ENCODE data around the gene QKI.

Gene QKI

DNA sequence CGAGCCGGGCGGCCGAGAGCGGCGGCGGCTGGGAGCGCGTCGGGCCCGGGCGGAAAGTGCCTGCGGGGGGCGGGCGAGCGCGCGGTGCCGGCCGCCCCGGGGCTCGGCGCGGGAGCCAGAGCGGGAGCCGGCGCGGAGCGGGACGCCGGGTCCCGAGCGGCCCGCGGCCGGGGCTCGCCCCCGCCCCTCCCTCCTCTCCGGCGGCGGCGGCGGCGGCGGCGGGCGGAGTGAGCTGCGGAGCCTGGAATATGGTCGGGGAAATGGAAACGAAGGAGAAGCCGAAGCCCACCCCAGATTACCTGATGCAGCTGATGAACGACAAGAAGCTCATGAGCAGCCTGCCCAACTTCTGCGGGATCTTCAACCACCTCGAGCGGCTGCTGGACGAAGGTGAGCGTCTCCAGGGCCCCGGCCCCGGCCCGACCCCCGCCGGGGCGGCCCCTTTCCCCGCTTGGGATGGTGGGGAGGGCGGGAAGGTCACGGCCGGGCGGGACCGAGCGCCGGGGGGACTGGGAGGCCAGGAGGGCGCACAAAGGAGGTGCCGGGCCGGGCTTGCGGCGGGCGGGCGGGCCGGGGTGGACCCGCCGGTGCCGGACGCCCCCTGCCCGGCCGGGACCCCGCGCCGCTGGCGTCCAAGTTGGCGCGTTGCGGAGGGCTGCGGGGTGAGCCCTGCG, 565 bp downstream of the QKI start:
- FAIRE-seq (no peak), DNase-seq (ENCODE audit: insufficient read length, low spot score) (no peak)

DNA sequence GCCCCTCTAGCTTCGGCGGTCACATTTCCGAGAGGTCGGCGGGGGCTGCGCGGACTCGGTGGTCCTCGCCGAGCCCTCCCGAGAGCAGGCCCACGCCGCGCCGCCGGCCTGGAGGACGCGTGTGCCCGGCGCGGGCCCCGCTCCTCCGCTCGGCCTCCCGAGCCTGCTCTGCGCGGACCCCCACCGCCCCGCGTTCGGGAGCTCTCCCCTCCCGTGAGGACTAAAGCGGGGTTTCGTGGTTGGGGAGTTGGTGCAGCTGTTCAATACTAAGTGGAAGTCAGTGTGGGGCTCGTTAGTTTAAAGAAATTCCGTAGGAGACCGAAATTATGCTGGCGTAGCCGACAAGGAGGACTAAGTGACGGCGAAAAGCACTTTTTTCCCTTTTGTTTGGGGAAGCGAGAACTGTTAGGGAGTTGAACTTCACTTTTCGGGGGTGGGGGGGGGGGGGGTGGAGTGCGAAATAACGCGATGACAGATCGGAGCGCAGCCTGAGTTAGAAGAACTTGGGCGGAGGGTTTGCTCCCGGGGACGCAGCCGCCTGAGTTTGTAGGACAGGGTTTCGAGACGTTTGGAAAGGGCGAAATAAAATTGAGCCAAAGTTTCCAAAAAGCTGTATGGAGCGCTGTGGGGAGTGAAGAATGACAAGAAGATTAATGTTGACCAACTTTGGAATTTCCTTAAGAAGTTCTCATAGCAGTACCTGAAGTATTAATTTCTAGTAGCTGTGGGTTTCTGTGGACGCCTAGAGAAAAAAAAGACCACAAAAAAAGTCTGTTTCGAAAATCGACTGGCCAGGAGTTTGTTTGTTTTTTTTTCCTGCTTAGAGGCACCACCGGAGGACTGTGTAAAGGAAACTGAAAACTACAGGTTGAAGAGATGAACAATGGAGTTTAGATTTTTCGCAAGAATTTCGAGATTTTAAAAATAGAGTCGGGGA, 1.4 kb downstream of the QKI start:
- DNase-seq (ENCODE audit: insufficient read length, low spot score), result no peak
- FAIRE-seq, result no peak
- no peak for TF ChIP-seq POLR2A (IDR thresholded peaks at IDR 0.05; ENCODE audit: low read depth, low read length)

More for the DNA sequence above, 565 bp downstream of the QKI start:
- TF ChIP-seq POLR2A (IDR thresholded peaks at IDR 0.05; ENCODE audit: low read depth, low read length), result no peak

DNA sequence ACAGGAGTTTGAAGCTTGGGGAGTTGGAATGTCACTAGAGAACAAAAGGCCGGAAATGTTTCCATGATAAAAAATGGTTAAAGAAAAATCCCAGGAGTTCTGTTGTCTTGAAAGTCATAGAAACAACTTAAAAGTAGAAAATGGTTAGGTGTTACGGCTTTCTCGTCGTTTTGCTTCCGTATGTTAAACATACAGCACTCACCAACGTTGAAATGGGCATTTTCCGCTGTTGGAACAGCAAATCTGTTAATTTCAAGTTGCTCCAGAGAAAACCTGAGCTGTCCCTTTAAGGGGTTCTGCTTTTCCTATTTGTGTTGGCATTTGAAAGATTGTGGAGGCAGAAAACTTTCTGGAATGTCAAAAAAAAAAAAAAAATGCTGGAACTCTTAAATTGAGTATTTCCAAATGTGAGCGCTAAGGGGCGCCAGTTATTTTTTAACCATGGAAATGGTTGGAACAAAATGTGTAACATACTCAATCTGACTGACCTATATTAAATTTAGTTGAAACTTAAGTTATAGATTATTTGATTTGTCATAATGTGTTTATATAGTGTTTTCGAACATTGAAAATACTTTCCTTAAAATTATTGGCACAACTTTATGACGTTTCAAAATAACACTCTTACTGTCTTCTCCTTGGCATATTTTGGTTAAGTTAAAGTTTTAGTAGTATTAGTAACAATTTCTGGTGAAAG, 2.2 kb downstream of the QKI start:
- FAIRE-seq (no peak), DNase-seq (ENCODE audit: insufficient read length, low spot score) (no peak)
- no peak for TF ChIP-seq POLR2A (IDR thresholded peaks at IDR 0.05; ENCODE audit: low read depth, low read length)

DNA sequence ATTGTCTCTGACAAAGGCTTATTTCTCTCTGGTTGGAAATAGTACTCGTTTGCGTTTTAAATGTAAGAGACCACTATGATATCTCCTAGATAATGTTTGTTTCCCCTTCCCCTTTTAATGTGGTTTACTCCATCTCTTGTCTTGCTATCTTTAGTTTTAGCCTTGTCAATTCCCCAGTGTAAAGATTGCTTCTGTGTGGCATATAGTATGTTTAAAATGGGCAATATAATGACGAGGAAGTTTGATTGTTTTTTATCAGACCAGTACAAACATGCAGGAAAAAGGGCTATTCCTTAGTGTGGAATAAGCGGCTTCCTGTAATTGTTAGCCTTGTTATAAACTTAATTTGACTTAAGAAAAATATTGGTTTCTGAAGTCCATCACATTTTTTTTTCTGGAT, 3.1 kb downstream of the QKI start:
- no peak for TF ChIP-seq POLR2A (IDR thresholded peaks at IDR 0.05; ENCODE audit: low read depth, low read length)
- DNase-seq (ENCODE audit: insufficient read length, low spot score), result no peak
- no peak for FAIRE-seq

DNA sequence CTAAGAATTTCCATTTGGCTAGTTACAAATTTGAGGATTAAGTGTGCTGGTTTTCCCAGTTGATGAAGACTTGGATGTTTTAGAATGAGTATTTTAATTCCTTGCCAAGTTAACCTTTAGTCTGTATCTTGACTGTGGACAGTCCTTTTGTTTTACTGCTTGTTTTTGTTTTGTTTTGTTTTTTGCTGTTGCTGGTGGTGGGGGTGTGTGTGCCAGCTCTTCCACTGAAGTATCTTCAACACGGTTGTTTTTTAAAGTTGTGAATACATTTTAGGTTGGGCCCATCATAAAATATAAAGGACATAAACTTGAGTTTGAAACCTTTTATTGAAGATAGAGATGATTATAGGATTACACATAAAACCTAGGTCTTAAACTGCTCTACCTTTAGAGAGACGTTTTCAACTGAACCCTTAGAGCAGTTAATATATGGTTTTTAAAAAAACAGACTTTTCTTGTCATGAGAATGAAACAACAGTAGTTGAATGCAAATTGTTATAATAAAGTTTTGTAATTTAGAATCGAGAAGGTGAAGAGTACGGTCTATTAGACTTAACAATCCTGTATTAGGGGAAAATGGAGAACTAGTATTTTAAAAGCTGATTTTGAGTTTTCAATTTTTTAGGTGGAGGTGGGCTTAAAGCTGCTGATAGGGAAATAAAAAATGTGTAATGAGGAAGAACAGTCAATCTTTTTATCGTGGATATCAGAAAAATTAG, 4.0 kb downstream of the QKI start:
- no peak for DNase-seq (ENCODE audit: insufficient read length, low spot score)
- TF ChIP-seq POLR2A (IDR thresholded peaks at IDR 0.05; ENCODE audit: low read depth, low read length), result no peak
- FAIRE-seq, result no peak

DNA sequence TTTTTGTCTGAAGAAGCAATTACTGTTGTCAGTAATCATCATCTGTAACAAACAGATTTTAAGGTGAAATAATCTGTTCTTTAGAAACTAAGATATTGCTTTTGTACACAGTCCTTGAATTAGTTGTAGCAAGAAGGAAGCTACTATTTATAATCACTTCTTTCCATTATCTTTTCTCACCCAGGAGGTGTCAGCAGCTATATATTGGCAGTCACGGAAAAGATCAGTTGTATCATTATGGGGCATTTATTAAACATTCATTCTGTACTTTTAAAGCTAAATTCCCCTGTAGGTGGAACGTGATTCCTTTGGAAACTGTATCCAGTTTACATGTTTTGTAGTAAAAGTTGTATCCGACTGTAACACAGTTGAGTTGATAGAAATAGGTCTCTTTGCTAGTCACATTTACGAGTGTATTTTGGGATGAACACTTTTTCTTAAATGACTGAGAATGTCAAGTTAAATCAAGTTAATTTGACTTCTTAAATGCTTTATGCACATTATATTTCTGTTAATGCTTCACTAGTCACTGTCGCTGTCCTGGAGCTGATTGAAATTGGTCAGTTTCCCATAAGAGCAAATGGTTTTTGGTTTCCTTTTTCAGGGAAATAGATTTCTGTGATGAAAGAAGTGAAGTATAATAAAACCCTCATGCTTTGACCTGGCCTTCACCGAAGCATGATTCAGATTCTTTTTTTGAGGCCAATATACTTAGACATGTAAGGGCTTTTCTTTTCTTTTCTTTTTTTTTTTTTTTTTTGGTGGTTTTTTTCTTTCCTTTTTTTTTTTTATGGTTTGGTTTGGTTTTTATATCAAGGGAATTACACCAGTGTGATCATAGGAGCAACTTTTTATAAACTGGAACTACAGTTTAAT, 5.1 kb downstream of the QKI start:
- TF ChIP-seq POLR2A (IDR thresholded peaks at IDR 0.05; ENCODE audit: low read depth, low read length), result no peak
- FAIRE-seq, result no peak
- DNase-seq (ENCODE audit: insufficient read length, low spot score), result no peak

DNA sequence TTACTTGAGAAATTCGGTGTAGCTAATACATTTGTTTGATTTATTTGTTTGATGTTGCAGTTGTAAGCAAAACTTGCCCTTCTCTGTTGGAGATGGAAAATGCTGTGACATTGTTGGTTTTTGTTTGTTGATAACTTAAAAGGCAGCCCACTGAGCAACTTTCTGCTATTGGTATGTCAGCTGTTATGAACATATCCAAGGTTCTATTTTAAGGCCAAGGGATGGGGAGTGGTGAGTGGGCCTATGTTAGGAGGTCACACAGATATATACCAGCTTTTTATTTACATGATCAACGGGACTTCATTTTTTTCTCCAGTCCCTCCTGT, 5.7 kb downstream of the QKI start:
- TF ChIP-seq POLR2A (IDR thresholded peaks at IDR 0.05; ENCODE audit: low read depth, low read length), result no peak
- DNase-seq (ENCODE audit: insufficient read length, low spot score) (no peak), FAIRE-seq (no peak)

DNA sequence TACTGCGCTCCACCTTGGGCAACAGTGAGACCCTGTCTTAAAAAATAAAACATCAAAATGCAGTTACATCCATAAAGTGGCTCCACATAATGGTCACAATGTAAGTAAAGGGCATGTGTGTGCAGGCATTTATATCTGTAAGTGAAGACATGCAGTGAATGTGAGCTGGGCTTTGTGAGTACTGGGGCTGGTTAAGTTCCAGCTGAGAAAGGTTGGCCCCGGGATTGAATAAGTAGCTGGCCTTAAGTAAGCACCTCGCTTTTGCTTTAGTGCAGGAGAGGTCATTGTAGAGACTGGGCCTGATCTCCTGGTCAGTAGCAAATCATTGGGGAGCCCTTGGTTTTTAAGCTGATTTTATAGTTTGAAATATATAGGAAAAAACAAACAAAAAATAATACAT, 8.0 kb downstream of the QKI start:
- DNase-seq (ENCODE audit: insufficient read length, low spot score), result no peak
- no peak for FAIRE-seq
- TF ChIP-seq POLR2A (IDR thresholded peaks at IDR 0.05; ENCODE audit: low read depth, low read length), result no peak

DNA sequence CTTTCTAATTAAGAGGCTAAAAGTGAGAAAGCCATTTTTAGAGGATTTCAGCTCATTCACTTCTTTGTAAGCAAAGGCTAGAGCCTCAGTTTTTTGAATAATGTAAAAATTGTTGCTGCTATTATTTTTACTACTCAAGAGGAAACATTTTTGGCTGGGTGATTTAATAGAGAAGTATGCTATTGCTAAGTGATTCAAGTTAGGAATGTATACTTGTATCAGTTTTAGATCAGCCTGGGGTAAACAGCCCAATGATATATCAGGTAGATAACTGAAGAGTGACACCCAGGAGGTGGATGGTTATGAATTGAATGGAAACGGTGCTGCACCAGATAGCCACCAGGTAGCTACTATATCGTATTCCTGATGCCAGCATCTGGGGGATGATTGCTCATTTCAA, 9.2 kb downstream of the QKI start:
- DNase-seq (ENCODE audit: insufficient read length, low spot score) (no peak), FAIRE-seq (no peak)
- TF ChIP-seq POLR2A (IDR thresholded peaks at IDR 0.05; ENCODE audit: low read depth, low read length), result no peak

DNA sequence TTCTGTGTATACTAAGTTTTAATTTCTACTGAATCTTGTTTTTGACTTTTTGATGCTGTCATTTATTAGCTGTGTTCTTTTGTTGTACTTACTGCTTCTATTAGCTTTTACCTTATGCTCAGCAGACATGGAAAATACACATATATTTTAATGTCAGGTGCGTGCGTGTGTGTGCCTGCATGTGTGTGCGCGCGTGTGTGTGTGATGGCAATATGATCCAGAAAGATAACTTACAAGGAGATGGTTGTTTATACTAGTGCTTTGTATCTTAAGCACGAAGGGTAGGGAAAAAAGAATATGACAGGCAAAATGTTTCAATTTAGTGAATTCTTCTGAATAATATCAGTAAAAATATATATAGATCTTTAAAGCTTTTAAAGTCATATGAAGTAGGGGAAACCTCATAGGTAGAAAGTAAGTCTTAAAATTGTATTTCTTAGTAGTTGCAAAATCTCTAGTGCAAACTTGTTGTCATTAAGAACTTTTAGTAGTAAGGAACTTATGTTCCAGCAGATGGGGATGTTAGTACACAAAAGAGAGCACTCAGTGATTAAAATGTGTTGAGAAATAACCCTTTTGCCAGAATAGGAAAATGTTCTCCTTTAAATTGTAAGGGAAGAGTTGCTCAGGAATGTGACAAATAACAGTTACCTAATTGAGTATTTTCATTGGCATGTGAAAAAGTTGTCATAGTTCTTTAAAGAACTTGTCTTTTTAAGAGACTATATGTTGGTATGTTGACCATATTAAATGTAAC, 13.2 kb downstream of the QKI start:
- no peak for DNase-seq (ENCODE audit: insufficient read length, low spot score)
- no peak for FAIRE-seq
- no peak for TF ChIP-seq POLR2A (IDR thresholded peaks at IDR 0.05; ENCODE audit: low read depth, low read length)

DNA sequence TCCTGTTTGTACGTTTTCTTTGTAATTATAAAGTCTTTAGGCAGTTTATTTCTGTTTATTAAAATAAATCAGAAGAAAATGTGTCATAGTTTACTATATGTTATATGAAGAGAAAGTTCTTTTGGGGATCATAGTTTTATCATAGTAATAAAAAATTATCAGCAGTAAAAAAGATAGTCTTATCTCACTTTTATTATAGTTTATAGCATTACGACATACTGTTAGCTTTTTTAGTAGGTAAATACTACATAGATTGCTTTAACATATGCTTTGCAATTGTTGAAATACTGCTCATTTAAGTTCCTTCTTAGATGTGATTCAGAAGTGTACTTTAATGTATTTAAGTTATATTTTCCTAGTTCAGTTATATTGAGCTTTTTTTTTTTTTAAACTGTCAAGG, 13.9 kb downstream of the QKI start:
- FAIRE-seq (no peak), DNase-seq (ENCODE audit: insufficient read length, low spot score) (no peak)
- TF ChIP-seq POLR2A (IDR thresholded peaks at IDR 0.05; ENCODE audit: low read depth, low read length), result no peak

DNA sequence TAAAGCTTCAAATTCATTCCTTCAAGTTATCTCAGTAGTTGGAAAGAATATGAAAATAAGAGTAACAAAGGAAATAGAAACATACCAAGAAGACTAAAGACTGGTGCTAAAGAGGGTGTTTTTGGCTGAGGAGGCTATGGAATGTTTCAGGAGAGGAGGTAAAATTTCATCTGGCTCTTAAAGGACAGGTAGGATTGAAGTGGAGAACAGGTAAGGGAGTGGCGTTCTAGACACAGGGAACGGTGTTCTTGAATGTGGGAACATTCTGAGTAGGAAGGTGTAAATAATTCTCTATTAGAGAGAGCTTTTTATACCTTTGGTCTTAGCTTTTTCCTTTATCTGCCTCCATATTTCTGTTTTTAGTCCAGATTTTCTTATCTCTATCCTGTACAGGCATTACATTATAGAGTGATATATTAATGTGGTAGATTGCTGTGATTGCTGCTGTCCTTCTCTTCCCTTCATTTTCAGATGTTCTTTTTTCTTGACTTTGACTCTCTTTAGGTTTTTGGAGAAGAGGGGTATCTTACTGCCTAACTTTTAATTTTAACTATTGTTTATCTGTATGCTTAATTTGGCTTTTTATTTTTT, 15.4 kb downstream of the QKI start:
- TF ChIP-seq POLR2A (IDR thresholded peaks at IDR 0.05; ENCODE audit: low read depth, low read length), result no peak
- FAIRE-seq (no peak), DNase-seq (ENCODE audit: insufficient read length, low spot score) (no peak)
